Measurements from ENCODE around the gene RCOR1.

RCOR1 gene

GRCh38 chr14:102652194-102652593 is 59.7 kb downstream of the RCOR1 start:
- Histone ChIP-seq H3K9me3 (ENCODE audit: control insufficient read depth, insufficient read depth, low read length) (no peaks in the 10 kb centered on the region), H3K4me1 (ENCODE audit: control insufficient read depth, insufficient read depth, low read length) (peaks cover 7% of the 10 kb centered on the region), H3K4me3 (ENCODE audit: low read depth, low read length) (no peak overlapping the region), H3K9ac (ENCODE audit: low read depth, low read length) (no peak overlapping the region), H3K36me3 (ENCODE audit: control insufficient read depth, insufficient read depth, low read length) (no peaks in the 10 kb centered on the region), H3K27me3 (ENCODE audit: control insufficient read depth, insufficient read depth, low read length) (no peaks in the 10 kb centered on the region)

DNA sequence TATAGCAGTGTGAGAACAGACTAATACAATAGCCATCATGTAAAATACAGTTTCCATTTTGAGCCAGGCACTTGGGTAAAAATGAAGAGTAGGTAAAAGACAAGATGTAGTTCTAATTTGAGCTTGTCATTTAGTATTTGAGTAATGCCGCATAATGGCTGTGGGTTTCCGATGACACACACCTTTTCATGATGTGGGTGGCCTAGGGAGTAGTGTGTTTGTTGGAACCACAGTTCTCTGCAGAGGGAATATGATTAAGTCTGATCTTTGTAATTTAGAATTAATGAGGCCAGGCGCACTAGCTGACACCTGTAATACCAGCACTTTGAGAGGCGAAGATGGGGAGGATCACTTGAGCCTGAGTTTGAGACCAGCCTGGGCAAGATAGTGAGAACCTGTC is 61.8 kb downstream of the RCOR1 start:
- no peaks in the 10 kb centered on the region for H3K36me3 ChIP-seq (ENCODE audit: control insufficient read depth, insufficient read depth, low read length)

GRCh38 chr14:102655137-102655536 is 62.7 kb downstream of the RCOR1 start:
- Histone ChIP-seq H3K4me1 (ENCODE audit: control insufficient read depth, insufficient read depth, low read length) (peaks cover 7% of the 10 kb centered on the region), H3K4me3 (ENCODE audit: low read depth, low read length) (no peak overlapping the region), H3K27me3 (ENCODE audit: control insufficient read depth, insufficient read depth, low read length) (no peaks in the 10 kb centered on the region), H3K36me3 (ENCODE audit: control insufficient read depth, insufficient read depth, low read length) (no peaks in the 10 kb centered on the region), H3K9ac (ENCODE audit: low read depth, low read length) (no peak overlapping the region), H3K9me3 (ENCODE audit: control insufficient read depth, insufficient read depth, low read length) (no peaks in the 10 kb centered on the region)

More for the DNA sequence above, 61.8 kb downstream of the RCOR1 start:
- Histone ChIP-seq H3K9ac (ENCODE audit: low read depth, low read length) (no peak overlapping the region), H3K27me3 (ENCODE audit: control insufficient read depth, insufficient read depth, low read length) (no peaks in the 10 kb centered on the region), H3K4me3 (ENCODE audit: low read depth, low read length) (no peak overlapping the region), H3K4me1 (ENCODE audit: control insufficient read depth, insufficient read depth, low read length) (peaks cover 7% of the 10 kb centered on the region), H3K9me3 (ENCODE audit: control insufficient read depth, insufficient read depth, low read length) (no peaks in the 10 kb centered on the region)

DNA sequence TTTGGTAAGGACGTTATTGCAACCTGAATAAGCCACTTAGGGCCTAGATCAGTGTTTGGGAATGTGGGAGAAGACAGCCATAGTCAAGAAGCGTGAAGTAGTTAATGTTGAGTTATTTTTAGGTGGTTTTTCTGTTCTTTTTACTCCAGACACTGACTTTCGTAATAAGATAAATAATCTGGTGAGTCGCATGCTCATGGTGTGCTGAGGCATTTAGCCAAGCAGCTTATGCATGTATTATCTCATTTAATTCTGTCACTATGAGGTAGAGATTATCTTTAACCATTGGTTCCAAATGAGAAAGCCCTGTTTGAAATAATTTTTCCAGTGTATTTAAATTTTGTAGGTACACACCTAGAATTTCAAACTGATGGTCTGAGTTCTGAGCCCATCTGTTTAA is 67.3 kb downstream of the RCOR1 start:
- H3K9me3 ChIP-seq (ENCODE audit: control insufficient read depth, insufficient read depth, low read length): no peaks in the 10 kb centered on the region

GRCh38 chr14:102661614-102662013 is 69.2 kb downstream of the RCOR1 start:
- no peak overlapping the region for H3K9ac ChIP-seq (ENCODE audit: low read depth, low read length)
- H3K4me1 ChIP-seq (ENCODE audit: control insufficient read depth, insufficient read depth, low read length): peaks cover 12% of the 10 kb centered on the region
- H3K36me3 ChIP-seq (ENCODE audit: control insufficient read depth, insufficient read depth, low read length): no peaks in the 10 kb centered on the region

More for the DNA sequence above, 67.3 kb downstream of the RCOR1 start:
- Histone ChIP-seq H3K4me3 (ENCODE audit: low read depth, low read length) (no peak overlapping the region), H3K4me1 (ENCODE audit: control insufficient read depth, insufficient read depth, low read length) (peaks cover 12% of the 10 kb centered on the region), H3K36me3 (ENCODE audit: control insufficient read depth, insufficient read depth, low read length) (no peaks in the 10 kb centered on the region), H3K27me3 (ENCODE audit: control insufficient read depth, insufficient read depth, low read length) (no peaks in the 10 kb centered on the region), H3K9ac (ENCODE audit: low read depth, low read length) (no peak overlapping the region)

DNA sequence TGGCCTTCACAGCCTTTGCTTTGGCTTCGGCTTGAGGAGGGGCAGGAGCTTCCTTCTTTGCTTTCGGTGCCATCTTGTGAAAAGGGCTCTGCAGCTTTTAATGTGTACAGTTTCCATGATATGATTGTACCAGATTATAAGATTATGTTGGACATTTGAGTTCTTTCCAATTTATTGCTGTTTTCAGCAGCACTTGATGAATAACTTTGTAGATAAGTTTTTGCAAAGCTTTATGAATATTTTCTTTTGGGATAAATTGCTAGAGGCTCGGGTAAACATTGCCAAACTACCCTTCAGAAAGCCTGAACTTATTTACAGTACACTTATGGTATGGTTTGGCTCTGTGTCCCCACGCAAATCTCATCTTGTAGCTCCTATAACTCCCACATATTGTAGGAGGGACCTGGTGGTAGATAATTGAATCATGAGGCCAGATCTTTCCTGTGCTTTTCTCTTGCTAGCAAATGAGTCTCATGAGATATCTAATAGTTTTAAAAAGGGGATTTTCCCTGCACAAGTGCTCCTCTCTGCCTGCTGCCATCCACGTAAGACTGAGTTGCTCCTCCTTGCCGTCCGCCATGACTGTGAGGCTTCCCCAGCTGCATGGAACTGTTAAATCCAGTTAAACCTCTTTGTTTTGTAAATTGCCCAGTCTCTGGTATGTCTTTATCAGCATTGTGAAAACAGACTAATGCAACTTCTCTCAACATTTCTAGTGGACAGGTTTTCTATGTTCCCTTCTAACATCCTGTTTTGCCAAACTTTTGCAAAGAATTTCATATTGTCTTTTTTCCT is 70.4 kb downstream of the RCOR1 start:
- peak overlapping the region; percentile 5 for H3K4me3 ChIP-seq (ENCODE audit: low read depth, low read length)
- H3K4me1 ChIP-seq (ENCODE audit: control insufficient read depth, insufficient read depth, low read length): peaks cover 12% of the 10 kb centered on the region
- H3K9me3 ChIP-seq (ENCODE audit: control insufficient read depth, insufficient read depth, low read length): no peaks in the 10 kb centered on the region
- H3K27me3 ChIP-seq (ENCODE audit: control insufficient read depth, insufficient read depth, low read length): no peaks in the 10 kb centered on the region
- H3K9ac ChIP-seq (ENCODE audit: low read depth, low read length): no peak overlapping the region
- no peaks in the 10 kb centered on the region for H3K36me3 ChIP-seq (ENCODE audit: control insufficient read depth, insufficient read depth, low read length)

More at GRCh38 chr14:102661614-102662013, 69.2 kb downstream of the RCOR1 start:
- no peaks in the 10 kb centered on the region for H3K27me3 ChIP-seq (ENCODE audit: control insufficient read depth, insufficient read depth, low read length)
- H3K9me3 ChIP-seq (ENCODE audit: control insufficient read depth, insufficient read depth, low read length): no peaks in the 10 kb centered on the region
- no peak overlapping the region for H3K4me3 ChIP-seq (ENCODE audit: low read depth, low read length)

- Histone ChIP-seq H3K9ac (ENCODE audit: low read depth, low read length) (no peak overlapping the region), H3K4me1 (ENCODE audit: control insufficient read depth, insufficient read depth, low read length) (peaks cover 12% of the 10 kb centered on the region), H3K27me3 (ENCODE audit: control insufficient read depth, insufficient read depth, low read length) (no peaks in the 10 kb centered on the region), H3K4me3 (ENCODE audit: low read depth, low read length) (no peak overlapping the region), H3K36me3 (ENCODE audit: control insufficient read depth, insufficient read depth, low read length) (no peaks in the 10 kb centered on the region), H3K9me3 (ENCODE audit: control insufficient read depth, insufficient read depth, low read length) (no peaks in the 10 kb centered on the region)
These were observed 71.0 kb downstream of the RCOR1 start for GRCh38 chr14:102663440-102663839.

DNA sequence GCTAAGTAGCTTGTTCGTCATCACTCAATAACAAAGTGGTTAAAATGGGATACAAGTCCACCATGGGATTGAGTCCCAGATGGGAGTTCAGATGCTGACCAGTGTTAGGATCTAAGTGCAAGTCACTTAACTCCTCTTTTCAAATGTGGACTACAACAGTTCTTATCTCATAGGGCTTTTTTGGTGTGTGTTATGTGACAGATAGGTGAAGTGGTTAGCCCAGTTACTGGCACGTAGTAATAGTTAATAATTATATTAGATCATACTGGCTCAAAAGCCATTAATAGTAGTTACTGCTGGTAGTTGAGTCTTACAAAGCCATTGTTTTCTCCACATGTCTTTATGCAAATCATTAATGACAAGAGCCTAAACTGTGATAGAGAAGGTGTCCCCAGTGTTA is 73.2 kb downstream of the RCOR1 start:
- Histone ChIP-seq H3K4me1 (ENCODE audit: control insufficient read depth, insufficient read depth, low read length) (peaks cover 12% of the 10 kb centered on the region), H3K4me3 (ENCODE audit: low read depth, low read length) (no peak overlapping the region), H3K36me3 (ENCODE audit: control insufficient read depth, insufficient read depth, low read length) (no peaks in the 10 kb centered on the region), H3K9ac (ENCODE audit: low read depth, low read length) (no peak overlapping the region), H3K9me3 (ENCODE audit: control insufficient read depth, insufficient read depth, low read length) (no peaks in the 10 kb centered on the region), H3K27me3 (ENCODE audit: control insufficient read depth, insufficient read depth, low read length) (no peaks in the 10 kb centered on the region)

DNA sequence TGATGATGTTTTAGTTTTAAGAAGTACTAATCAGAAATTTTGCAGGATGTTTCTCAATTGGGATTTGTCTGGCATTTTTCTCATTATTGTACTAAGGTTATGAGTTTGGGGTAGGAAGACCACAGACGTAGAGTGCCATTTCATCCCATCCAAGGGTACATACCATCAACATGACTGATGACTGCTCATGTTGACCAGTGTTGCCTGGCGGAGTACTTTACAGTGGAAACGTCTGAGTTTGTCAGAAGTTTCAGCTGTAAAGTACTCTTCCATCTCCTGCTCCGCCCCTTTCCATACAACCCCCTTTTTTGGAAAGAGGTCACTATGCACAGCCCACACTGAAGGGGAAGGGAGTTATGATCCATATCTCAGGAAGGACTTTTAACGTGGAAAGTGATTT is 74.2 kb downstream of the RCOR1 start:
- H3K27me3 ChIP-seq (ENCODE audit: control insufficient read depth, insufficient read depth, low read length): no peaks in the 10 kb centered on the region
- no peak overlapping the region for H3K4me3 ChIP-seq (ENCODE audit: low read depth, low read length)
- no peak overlapping the region for H3K9ac ChIP-seq (ENCODE audit: low read depth, low read length)
- no peaks in the 10 kb centered on the region for H3K36me3 ChIP-seq (ENCODE audit: control insufficient read depth, insufficient read depth, low read length)
- no peaks in the 10 kb centered on the region for H3K9me3 ChIP-seq (ENCODE audit: control insufficient read depth, insufficient read depth, low read length)
- peaks cover 12% of the 10 kb centered on the region for H3K4me1 ChIP-seq (ENCODE audit: control insufficient read depth, insufficient read depth, low read length)

GRCh38 chr14:102667703-102668102 is 75.3 kb downstream of the RCOR1 start:
- H3K27me3 ChIP-seq (ENCODE audit: control insufficient read depth, insufficient read depth, low read length): no peaks in the 10 kb centered on the region
- H3K9ac ChIP-seq (ENCODE audit: low read depth, low read length): no peak overlapping the region
- no peaks in the 10 kb centered on the region for H3K36me3 ChIP-seq (ENCODE audit: control insufficient read depth, insufficient read depth, low read length)
- peaks cover 9% of the 10 kb centered on the region for H3K4me1 ChIP-seq (ENCODE audit: control insufficient read depth, insufficient read depth, low read length)
- no peak overlapping the region for H3K4me3 ChIP-seq (ENCODE audit: low read depth, low read length)
- no peaks in the 10 kb centered on the region for H3K9me3 ChIP-seq (ENCODE audit: control insufficient read depth, insufficient read depth, low read length)

- H3K9me3 ChIP-seq (ENCODE audit: control insufficient read depth, insufficient read depth, low read length): no peaks in the 10 kb centered on the region
- H3K36me3 ChIP-seq (ENCODE audit: control insufficient read depth, insufficient read depth, low read length): no peaks in the 10 kb centered on the region
- peaks cover 3% of the 10 kb centered on the region for H3K4me1 ChIP-seq (ENCODE audit: control insufficient read depth, insufficient read depth, low read length)
- H3K4me3 ChIP-seq (ENCODE audit: low read depth, low read length): no peak overlapping the region
- no peaks in the 10 kb centered on the region for H3K27me3 ChIP-seq (ENCODE audit: control insufficient read depth, insufficient read depth, low read length)
- H3K9ac ChIP-seq (ENCODE audit: low read depth, low read length): no peak overlapping the region
These were observed 75.9 kb downstream of the RCOR1 start for GRCh38 chr14:102668291-102668873.

DNA sequence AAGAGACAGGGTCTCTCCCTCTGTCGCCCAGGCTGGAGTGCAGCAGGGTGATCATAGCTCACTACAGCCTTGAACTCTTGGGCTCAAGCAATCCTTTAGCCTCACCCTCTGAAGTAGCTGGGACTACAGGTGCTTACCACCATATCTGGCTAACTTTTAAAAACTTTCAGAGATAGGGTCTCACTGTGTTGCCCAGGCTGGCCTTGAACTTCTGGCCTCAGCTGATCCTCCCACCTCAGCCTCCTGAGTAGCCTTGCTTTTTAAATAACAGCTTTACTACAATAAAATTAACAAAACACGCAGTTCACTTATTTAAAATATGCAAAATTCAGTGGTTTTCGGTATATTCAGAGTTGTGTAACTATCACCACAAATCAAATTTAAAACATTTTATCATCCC is 79.0 kb downstream of the RCOR1 start:
- Histone ChIP-seq H3K9me3 (ENCODE audit: control insufficient read depth, insufficient read depth, low read length) (no peaks in the 10 kb centered on the region), H3K36me3 (ENCODE audit: control insufficient read depth, insufficient read depth, low read length) (peaks cover 3% of the 10 kb centered on the region), H3K4me3 (ENCODE audit: low read depth, low read length) (no peak overlapping the region), H3K4me1 (ENCODE audit: control insufficient read depth, insufficient read depth, low read length) (no peaks in the 10 kb centered on the region), H3K9ac (ENCODE audit: low read depth, low read length) (no peak overlapping the region), H3K27me3 (ENCODE audit: control insufficient read depth, insufficient read depth, low read length) (no peaks in the 10 kb centered on the region)

Measured in iPS-15b (cell line).